GM18519 (cell line): ENCODE data around the gene RAB27A.
"Not testable (repeated sequence)": the region's sequence is repeated elsewhere in the genome, so short reads cannot be mapped to it uniquely, and the experiment has no call there.

ENCODE experiments used
- ATAC-seq: cut with Tn5 transposase; IDR thresholded peaks from one replicate; pipeline ENCODE4 v1.9.1; 2021; ENCODE audit warnings: mild to moderate bottlenecking, moderate library complexity; ENCODE audit not compliant: unreplicated experiment, low FRiP score

Gene RAB27A

GRCh38 chr15:55253580-55253979, 36.0 kb downstream of the RAB27A start:
- no peak for ATAC-seq

DNA sequence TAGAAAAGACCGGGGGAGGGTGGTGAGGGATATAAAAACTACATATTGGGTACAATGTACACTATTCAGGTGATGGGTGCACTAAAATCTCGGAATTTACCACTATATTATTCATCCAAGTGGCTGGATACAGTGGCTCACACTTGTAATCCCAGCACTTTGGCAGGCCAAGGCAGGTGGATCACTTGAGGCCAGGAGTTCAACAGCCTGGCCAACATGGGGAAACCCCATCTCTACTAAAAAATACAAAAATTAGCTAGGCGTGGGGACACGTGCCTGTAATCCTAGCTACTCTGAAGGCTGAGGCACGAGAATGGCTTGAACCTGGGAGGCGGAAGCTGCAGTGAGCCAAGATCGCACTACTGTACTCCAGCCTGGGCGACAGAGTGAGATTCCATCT, 37.4 kb downstream of the RAB27A start:
- not testable (repeated sequence) for ATAC-seq

DNA sequence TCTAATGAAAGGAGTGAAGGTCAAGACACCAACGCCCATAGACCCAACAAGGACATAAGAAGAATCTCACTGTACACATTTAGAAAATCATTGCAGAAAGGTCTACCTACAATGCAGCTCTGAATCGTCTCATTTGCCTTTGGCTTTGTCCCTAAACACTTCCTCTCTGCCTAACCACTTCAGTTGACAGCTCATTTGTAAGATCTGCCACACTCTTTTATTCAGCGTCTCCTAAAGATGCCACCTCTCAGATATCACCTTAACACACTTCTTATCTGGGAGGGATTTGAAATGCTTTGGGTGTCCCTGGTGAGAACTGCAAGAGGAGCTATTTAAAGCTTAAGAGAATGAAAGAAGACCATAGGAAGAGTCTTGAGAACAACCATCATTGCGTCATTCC, 38.7 kb downstream of the RAB27A start:
- ATAC-seq: no peak

DNA sequence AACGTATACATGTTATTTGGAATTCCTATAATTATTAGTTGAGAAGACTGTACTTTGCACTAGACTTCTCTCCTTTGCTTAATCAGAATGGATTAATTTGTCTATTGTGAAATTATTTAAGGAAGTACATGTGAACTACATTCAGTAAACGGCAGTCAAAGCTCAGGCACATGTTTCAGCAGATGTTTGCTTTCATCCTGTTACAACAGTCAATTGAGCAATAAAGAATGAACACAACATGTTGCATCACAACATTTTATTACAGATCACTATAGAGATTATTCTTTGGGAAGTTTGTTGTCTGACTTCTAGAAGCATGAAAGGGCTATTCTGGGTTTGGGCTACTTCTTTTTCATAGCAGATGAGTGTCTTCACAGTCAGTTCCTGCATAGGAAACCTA, 39.2 kb downstream of the RAB27A start:
- no peak for ATAC-seq

DNA sequence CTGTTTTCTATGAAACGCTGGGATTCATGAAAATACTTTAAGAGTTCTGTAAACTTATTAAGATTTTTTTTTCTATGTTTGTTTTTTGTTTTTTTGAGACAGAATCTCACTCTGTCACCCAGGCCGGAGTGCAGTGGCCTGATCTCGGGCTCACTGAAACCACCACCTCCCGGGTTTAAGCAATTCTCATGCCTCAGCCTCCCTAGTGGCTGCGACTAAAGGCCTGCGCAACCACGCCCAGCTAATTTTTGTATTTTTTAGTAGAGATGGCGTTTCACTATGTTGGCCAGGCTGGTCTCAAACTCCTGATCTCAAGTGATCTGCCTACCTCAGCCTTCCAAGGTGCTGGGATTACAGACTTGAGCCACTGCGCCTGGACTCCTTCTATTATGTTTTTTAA, 39.7 kb downstream of the RAB27A start:
- ATAC-seq: not testable (repeated sequence)

GRCh38 chr15:55248895-55249294, 40.7 kb downstream of the RAB27A start:
- no peak for ATAC-seq

DNA sequence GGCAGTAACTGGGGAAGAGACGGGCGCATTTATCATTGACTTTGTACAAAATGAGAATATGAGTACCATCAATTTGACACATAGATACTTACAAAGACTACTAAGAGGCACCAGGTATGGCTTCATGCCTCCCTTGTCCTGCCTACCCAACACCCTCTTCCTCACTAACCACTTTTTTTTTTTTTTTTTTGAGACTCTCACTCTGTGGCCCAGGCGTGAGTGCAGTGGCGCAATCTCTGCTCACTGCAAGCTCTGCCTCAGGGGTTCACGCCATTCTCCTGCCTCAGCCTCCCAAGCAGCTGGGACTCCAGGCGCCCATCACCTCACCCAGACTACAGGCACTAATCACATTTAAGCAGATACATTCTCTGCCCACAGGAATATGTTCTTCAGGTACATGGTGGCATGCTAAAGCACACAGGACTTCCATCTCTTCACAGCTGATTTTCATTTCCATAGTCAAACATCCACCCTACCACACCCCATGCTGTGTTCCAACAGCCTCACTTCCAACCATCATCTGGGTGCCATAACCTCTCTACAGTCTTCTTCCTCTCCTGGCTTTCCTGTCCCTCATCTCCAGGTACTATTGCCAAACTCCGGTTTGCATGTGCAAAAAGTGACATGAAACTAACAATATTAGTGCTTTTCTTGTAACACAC, 41.7 kb downstream of the RAB27A start:
- ATAC-seq: no peak

DNA sequence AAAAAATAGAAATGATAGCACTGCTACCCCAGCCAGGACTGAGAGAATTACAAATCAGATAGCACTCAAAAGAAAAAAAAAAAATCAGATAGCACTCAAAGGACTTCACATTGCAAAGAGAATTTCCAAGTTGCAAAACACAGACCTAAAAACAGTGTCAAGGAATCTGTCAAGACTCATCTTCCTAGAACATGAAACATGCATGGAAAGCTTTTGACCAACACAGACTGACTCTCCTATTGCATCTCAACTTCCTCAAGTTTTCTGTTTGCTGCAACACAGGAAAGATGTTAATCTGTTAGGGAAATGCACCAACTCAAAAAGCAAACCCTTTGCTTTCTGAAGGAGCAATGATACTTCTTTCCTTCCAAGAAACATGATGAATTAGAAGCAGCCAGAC, 42.3 kb downstream of the RAB27A start:
- ATAC-seq: no peak

- no peak for ATAC-seq
Observed at GRCh38 chr15:55246567-55246966, 43.0 kb downstream of the RAB27A start.

DNA sequence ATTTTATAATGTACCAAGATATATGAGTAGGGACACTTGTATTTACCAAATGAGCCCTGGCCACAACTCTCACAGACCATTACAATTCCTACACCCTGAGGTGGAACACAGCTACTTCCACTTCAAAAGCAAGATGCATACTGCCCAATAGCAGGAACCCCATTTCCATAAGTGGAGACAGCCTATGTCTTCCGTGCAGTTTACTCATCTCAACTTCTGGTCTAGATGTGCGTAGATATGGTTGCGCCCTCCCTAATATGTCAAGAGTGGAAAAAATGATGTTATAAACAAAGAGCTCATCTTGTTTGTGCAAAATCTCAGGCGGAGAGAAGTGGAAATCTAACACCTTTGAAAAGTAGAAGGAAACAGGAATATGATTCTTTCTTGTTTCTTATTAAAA, 44.6 kb downstream of the RAB27A start:
- ATAC-seq: no peak

GRCh38 chr15:55241891-55242290, 47.7 kb downstream of the RAB27A start:
- no peak for ATAC-seq

GRCh38 chr15:55241186-55241585, 48.4 kb downstream of the RAB27A start:
- no peak for ATAC-seq

DNA sequence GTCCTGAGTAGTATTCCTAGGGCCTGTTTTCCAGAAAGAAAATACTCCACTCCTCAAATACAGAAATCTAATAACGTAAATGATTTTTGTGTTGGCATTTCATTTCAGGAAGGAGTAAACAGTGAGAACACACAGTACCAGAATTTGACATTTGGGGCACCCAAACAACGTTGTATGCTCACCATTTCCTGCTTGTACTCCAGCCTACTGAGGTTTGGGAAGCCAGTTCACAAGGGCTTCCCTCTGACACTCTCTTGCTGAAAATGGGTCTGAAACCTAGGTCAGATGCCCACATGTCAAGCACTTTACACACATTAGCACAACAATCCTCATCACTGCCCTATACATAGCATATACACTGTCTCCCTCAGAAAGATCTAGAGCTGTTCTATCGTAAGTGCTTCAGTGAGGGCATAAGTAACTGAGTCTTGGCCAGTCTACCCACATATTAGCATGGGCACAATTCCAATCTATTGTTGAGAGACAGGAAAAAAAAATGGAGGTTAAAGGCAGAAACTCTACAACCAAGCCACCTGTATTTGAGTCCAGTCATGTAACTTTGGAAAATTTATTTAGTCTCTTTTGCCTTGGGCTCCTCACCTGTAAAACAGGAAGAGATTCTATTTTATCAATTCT, 49.4 kb downstream of the RAB27A start:
- no peak for ATAC-seq

- no peak for ATAC-seq
Observed at GRCh38 chr15:55239440-55240124, 50.0 kb downstream of the RAB27A start.

GRCh38 chr15:55238877-55239276, 50.7 kb downstream of the RAB27A start:
- no peak for ATAC-seq

DNA sequence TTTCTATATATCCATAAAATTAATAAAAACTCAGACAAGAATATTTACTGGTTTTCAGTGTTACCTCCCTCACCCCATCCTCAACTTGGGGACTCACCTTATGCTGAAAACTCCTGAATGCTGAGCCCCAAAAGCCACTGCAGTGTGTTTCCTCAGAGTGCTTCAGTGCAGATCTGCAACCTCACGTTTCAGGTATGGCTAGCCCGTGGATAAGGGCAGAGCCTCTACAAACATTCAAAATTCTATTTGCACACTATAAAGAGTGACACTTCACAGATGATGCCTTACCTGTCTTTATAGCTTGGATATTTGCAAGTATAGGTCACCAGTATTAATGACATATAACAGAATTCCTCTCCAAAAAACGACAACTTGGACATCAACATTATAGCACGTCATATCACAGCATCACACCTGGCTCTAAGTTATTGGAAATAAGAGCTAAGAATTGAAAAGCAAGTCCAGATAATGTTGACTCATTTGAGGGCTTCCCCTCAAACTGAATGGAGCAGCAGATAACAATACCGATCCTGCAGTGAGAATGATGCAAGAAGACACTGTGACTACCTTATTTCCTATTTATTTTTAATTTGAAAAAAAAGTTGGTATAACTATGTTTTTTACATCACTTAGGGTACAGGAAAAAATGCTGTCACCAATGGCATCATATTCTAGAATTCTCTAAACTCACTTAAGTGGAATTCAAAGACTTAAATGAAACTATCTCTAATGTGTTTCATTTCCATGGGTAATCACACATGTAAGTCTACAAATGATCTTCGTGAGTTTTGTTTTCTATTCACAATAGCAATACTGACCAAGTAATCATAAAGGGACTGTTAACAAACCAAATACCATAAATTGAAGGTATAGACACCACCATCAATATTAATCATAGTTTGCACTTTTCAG, 52.1 kb downstream of the RAB27A start:
- no peak for ATAC-seq

GRCh38 chr15:55235546-55236036, 54.0 kb downstream of the RAB27A start:
- ATAC-seq: no peak

DNA sequence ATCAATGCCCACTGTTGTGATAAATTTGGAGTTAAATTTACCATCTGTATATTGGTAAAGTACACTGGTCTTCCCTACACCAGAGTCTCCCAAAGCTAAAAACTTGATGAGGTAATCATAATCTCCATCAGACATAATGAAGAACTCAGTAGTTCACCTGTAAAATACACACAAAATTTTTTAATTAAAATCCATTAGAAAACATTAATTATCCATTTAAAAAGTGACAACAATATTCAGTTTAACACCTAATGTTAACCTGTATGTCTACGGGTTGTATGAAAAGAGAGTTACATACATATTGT, 54.9 kb downstream of the RAB27A start:
- ATAC-seq: no peak

GRCh38 chr15:55234104-55234799, 55.4 kb downstream of the RAB27A start:
- ATAC-seq: no peak

DNA sequence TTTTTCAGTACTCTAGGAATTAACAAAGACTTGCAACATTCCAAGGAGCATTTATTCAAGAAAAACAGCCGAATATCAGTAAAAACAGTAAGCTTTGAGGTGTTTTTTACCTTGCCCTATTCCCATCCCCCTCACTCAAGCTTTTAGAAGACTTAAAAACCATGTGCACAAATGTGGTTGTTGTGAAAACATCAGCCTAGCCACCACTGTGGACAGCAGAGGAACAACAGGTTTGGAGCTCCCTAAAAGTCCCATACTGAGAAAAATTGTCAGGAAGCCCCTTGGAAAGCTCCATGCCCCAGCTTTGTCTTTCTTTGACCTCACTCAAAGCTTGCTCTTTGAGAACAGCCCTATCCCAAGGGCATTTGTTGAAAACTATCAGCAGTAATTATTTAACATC, 58.2 kb downstream of the RAB27A start:
- no peak for ATAC-seq
